Measurements from ENCODE around the gene GPRC5C.
"Not testable (repeated sequence)": the region's sequence is repeated elsewhere in the genome, so short reads cannot be mapped to it uniquely, and the experiment has no call there.

GPRC5C gene

DNA sequence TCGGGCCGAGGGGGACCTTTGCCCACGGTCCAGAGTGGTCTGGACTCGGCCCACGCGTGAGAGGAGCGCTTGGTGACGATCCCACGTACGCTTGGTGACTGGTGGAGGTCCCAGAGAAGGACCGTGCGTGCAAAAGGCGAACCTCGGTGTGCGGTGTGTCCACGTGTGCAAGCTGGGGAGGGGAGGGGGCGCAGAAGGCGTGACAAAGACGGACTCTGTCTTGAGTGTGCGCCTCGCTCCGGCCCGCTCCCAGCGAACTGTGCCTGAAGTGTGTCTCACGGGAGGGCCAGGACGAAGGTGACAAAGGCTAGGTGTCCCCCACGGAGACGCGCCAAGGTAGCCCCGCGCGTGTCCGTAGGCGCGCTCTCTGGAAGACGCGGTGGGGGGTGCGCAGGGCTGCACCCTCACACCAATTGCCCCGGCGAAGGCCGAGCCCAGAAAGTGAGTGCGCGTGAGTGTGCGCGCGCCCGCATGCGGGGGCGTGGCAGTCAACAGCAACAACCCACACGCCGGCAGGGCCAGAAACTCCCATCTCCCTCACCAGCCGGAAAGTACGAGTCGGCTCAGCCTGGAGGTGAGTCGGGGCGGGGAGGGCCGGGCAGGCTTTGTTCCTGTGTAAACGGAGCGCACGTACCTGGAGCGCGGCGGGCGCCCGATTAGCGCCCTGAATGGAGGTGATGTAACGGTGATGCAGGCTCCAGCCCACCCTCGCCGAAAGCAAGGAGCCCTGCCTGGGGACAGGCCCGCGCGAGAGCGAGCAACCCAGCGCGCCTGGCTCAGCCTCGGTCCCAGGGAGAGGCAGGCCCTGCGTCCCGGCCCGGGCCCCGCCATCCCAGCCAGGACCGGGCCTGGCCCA, at the start of gene GPRC5C:
Gene GPRC5C, plus strand, starts transcription at position 521 of the 856 bp plus-strand sequence. CDS start 7,689 bp downstream, outside the sequence.
- peak; percentile 62 to 74 for DNase-seq

- no peak for DNase-seq
These were observed 48.7 kb upstream of the GPRC5C start for GRCh38 chr17:74383141-74383540.

- DNase-seq = no peak
These were observed 46.7 kb upstream of the GPRC5C start for GRCh38 chr17:74385201-74385600.

GRCh38 chr17:74386386-74386785, 45.5 kb upstream of the GPRC5C start:
- DNase-seq = no peak

GRCh38 chr17:74387365-74388218, 44.3 kb upstream of the GPRC5C start:
- no peak for DNase-seq

- DNase-seq = no peak
These were observed 42.7 kb upstream of the GPRC5C start for GRCh38 chr17:74389084-74389753.

- DNase-seq = no peak
These were observed 41.8 kb upstream of the GPRC5C start for GRCh38 chr17:74389937-74390679.

GRCh38 chr17:74390680-74391653, 40.9 kb upstream of the GPRC5C start:
- no peak for DNase-seq

GRCh38 chr17:74391771-74392170, 40.1 kb upstream of the GPRC5C start:
- DNase-seq = no peak

- no peak for DNase-seq
These were observed 39.0 kb upstream of the GPRC5C start for GRCh38 chr17:74392848-74393247.

DNA sequence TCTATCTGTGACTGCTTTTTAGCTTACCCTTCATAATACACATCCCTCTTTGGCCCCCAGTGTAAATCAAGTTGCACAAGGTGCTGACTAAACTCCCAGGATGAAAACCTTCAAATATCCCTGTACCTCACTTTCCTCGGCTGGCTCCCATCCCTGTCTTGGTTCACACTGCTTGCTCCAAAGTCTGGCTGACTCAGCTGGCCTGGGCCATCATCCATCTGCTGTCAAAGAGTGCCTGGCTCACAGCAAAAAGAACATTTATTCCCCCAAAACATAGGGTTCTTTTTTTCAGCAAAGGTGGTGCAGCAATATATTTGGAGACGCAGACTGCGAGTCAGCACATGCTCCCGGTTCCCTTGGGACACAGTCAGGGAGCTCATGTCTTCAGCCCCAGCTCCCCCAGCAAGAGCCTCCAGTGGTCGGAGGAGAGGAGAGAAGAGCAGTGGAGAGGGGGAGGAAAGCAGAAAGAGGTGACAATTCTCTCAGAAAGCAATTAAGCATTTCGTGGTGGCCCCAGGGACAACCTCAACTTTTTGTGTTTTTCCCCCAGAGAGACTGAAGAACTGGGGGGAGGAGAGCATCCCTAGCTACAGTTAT, 38.4 kb upstream of the GPRC5C start:
- no peak for DNase-seq

- no peak for DNase-seq
These were observed 37.5 kb upstream of the GPRC5C start for GRCh38 chr17:74394275-74394950.

- no peak for DNase-seq
These were observed 36.9 kb upstream of the GPRC5C start for GRCh38 chr17:74394977-74395376.

- no peak for DNase-seq
These were observed 35.3 kb upstream of the GPRC5C start for GRCh38 chr17:74396567-74396966.

DNA sequence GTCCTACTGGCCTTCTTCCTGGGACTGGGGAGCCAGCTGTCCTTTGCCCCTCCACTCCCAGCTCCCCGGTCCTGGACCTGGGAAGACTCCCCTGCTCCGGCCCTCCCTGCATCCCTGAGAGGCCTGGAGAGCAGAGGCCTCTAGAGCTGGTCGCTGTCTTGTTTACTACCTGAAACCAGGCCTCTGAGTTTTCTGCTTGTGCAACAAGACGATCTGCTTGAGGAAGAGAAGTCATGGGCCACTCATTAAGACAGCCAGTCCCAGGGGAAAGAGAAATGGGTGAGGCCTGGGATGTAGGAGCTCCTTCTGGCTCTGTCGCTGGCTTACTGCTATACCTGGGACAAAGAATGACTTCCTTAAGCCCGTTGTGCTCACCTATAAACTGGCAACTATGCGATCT, 29.8 kb upstream of the GPRC5C start:
- no peak for DNase-seq

DNA sequence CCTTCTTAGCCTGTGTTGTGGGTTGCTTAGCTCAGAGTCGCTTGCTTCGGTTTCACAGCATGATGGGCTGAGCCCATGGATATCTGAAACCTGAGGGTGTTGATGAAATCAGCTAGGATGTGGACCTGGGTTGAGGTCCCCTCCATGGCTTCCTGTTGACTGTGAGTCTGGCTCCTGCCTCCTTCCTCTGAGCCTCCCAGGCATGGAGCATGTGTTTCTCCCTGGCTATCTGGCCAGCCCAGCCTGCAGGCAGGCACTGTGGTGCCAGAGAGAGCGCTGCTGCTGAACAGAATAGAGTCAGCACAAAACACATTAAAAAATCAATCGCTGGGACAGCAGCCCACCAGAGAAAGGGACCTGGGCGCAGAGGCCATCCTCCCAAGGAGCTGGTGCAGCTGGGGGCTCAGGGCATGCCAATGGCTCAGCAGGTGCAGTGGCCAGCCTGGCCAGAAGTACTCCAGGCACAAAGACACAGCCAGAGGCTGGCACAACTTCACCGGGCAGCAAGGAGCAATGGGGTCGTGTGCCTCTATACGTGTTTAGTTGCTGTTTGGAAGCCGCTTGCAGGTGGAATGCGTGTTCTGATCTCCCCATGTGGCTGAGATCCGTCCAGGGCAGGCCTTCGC, 28.3 kb upstream of the GPRC5C start:
- no peak for DNase-seq

DNA sequence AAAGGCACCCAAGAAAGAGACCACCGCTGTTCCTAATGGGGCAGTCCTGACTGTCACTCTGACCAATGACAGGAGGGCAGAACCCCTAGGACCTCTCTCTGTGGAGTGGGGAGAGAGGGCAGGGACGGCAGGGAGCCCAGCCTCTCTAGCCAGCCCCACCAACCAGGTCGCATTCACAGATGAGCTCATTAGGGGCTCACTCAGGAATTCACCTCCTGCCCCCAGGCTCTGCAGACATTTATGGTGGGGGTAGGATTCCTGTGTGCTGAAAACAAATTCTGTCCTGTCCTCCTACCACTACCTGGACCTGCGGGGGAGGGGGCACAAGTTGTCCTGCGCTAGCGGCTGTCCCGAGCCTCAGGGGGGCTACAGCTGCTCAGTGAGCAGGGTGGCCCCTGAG, 27.7 kb upstream of the GPRC5C start:
- no peak for DNase-seq

- DNase-seq = no peak
These were observed 27.1 kb upstream of the GPRC5C start for GRCh38 chr17:74404789-74405188.

DNA sequence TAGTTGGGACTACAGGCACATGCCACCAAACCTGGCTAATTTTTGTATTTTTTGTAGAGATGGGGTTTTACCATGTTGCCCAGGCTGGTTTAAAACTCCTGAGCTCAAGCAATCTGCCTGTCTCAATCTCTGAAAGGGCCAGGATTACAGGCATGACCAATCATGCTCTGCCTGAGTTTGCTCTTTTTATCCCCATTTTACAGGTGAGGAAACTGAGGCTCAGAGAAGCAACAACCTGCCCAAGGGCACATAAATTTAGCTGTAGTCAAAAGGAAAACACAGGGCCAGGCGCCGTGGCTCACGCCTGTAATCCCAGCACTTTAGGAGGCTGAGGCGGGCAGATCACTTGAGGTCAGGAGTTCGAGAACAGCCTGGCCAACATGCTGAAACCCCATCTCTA, 26.6 kb upstream of the GPRC5C start:
- not testable (repeated sequence) for DNase-seq

- no peak for DNase-seq
These were observed 24.5 kb upstream of the GPRC5C start for GRCh38 chr17:74407384-74407783.
